Fibroblast of skin of scalp (primary cell): ENCODE data around the gene ZBED2.

Experiments
- DNase-seq: peaks from one replicate; pipeline ENCODE4 v3.0.0-alpha.2; 2013

Gene ZBED2

GRCh38 chr3:111603679-111604078, 8.5 kb upstream of the ZBED2 start:
- no peak for DNase-seq

GRCh38 chr3:111601810-111602209, 6.7 kb upstream of the ZBED2 start:
- DNase-seq, result no peak

- no peak for DNase-seq
These were observed 3.4 kb upstream of the ZBED2 start for GRCh38 chr3:111598552-111598951.

- no peak for DNase-seq
These were observed 3.0 kb upstream of the ZBED2 start for GRCh38 chr3:111598139-111598538.

GRCh38 chr3:111596328-111596727, 1.2 kb upstream of the ZBED2 start:
- no peak for DNase-seq

GRCh38 chr3:111594781-111595180, 365 bp downstream of the ZBED2 start:
- no peak for DNase-seq

- peak; percentile 62 for DNase-seq
These were observed 941 bp downstream of the ZBED2 start for GRCh38 chr3:111594205-111594604.

- DNase-seq, result no peak
These were observed 1.5 kb downstream of the ZBED2 start for GRCh38 chr3:111593666-111594065.

- no peak for DNase-seq
These were observed 2.2 kb downstream of the ZBED2 start for GRCh38 chr3:111592936-111593335.

- no peak for DNase-seq
These were observed 3.0 kb downstream of the ZBED2 start for GRCh38 chr3:111592143-111592542.

GRCh38 chr3:111591555-111591954, 3.6 kb downstream of the ZBED2 start:
- no peak for DNase-seq

- no peak for DNase-seq
These were observed 5.0 kb downstream of the ZBED2 start for GRCh38 chr3:111590143-111590491.

- peak; percentile 6 for DNase-seq
These were observed 5.6 kb downstream of the ZBED2 start for GRCh38 chr3:111589303-111590142.

- no peak for DNase-seq
These were observed 6.6 kb downstream of the ZBED2 start for GRCh38 chr3:111588527-111588926.

GRCh38 chr3:111585217-111585616, 9.9 kb downstream of the ZBED2 start:
- no peak for DNase-seq

- no peak for DNase-seq
These were observed 10.4 kb downstream of the ZBED2 start for GRCh38 chr3:111584744-111585143.

GRCh38 chr3:111582120-111582474, 13.0 kb downstream of the ZBED2 start:
- peak; percentile 87 for DNase-seq

GRCh38 chr3:111581403-111582119, 13.6 kb downstream of the ZBED2 start:
- no peak for DNase-seq

- DNase-seq, result no peak
These were observed 15.7 kb downstream of the ZBED2 start for GRCh38 chr3:111579495-111579894.

GRCh38 chr3:111578867-111579266, 16.3 kb downstream of the ZBED2 start:
- DNase-seq, result no peak

- DNase-seq, result peak; percentile 76
These were observed 17.1 kb downstream of the ZBED2 start for GRCh38 chr3:111577798-111578685.

- no peak for DNase-seq
These were observed 18.0 kb downstream of the ZBED2 start for GRCh38 chr3:111577113-111577512.

- no peak for DNase-seq
These were observed 23.2 kb downstream of the ZBED2 start for GRCh38 chr3:111571907-111572460.
